Activated CD8-positive, alpha-beta T cell treated with anti-CD3 and anti-CD28 coated beads for 36 hours (primary cell): ENCODE measurements around the gene FAM9B. TPM values are rescaled to one million over a fixed set of nuclear protein-coding genes. Genes with fewer than 3 reads are reported as not detected.
A peak's percentile ranks its signal among the peaks of the same experiment; 100 is the strongest.

Experiments
- ATAC-seq: fragments of 200-7000 bp; cut with Tn5 transposase; one replicate; pipeline ENCODE4 v1.10.0; 2021; ENCODE audit warnings: mild to moderate bottlenecking, moderate library complexity
- CTCF ChIA-PET: fragments of 350-600 bp; sonication (Branson Sonifier 250); formaldehyde crosslinking; loops from one replicate; lab custom pipeline; 2021; ENCODE audit warnings: antibody characterized with exemption; lab: Charles Lee
- POLR2A ChIA-PET: fragments of 350-600 bp; sonication (Branson Sonifier 250); formaldehyde crosslinking; loops from one replicate; lab custom pipeline; 2021; ENCODE audit warnings: antibody characterized with exemption; lab: Charles Lee
- DNase-seq: peaks from one replicate; pipeline ENCODE4 v3.0.0-alpha.2; 2020
- H3K27ac Mint-ChIP-seq: one replicate; pipeline ENCODE4 v1.8.0; 2021; ENCODE audit warnings: mild to moderate bottlenecking, mixed read lengths
- H3K27me3 Mint-ChIP-seq: one replicate; pipeline ENCODE4 v1.8.0; 2021; ENCODE audit warnings: mixed read lengths
- H3K36me3 Mint-ChIP-seq: one replicate; pipeline ENCODE4 v1.8.0; 2021; ENCODE audit warnings: low read depth, mixed read lengths
- H3K4me1 Mint-ChIP-seq: one replicate; pipeline ENCODE4 v1.8.0; 2021; ENCODE audit warnings: low read depth, mixed read lengths
- H3K4me3 Mint-ChIP-seq: one replicate; pipeline ENCODE4 v1.8.0; 2021; ENCODE audit warnings: mild to moderate bottlenecking, moderate library complexity, mixed read lengths
- H3K9me3 Mint-ChIP-seq: one replicate; pipeline ENCODE4 v1.8.0; 2021; ENCODE audit warnings: mixed read lengths
- intact Hi-C: fragments of 100-400 bp; cut with micrococcal nuclease; formaldehyde crosslinking; loops from one replicate; pipeline ENCODE4 v1.10.0; 2022
- total RNA-seq, 2 experiments: library from RNA; stranded (reverse); gene quantifications; one replicate each; pipeline ENCODE4 v1.2.3, GENCODE V29; 2021
- TF ChIP-seq, protein P1 (sequence below): fragments of 200-600 bp; IDR thresholded peaks from one replicate; pipeline ENCODE4 v1.8.0; 2022; ENCODE audit warnings: antibody characterized with exemption, mild to moderate bottlenecking

FAM9B gene
- total RNA-seq, 2 experiments from 2014 or later: not detected

DNA sequence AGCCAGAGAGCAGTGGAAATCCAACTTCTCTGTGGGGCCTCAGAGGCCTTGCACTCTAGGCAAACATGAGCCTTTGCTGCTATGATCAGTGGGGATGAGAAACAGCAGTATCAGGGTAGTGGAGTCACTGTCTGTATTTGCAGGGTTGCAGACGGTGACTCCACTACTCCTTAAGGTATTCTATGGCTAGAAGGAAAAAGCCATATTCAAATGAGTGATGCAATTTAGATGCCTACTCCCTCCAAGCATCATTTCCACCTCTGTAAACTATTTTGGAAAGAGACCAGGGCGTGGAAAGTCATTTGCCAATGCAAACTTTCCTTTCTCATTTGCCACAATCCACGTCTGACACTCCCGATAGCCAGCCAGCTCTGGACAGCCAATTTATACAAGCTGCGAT is 35.6 kb upstream of the FAM9B start:
- Mint-ChIP-seq H3K4me3 (no peak overlapping the region), H3K4me1 (no peaks in the 10 kb centered on the region), H3K36me3 (no peaks in the 10 kb centered on the region), H3K27me3 (peaks cover 2% of the 10 kb centered on the region), H3K9me3 (peaks cover 5% of the 10 kb centered on the region), H3K27ac (no peak overlapping the region)
- CTCF ChIA-PET: no interaction called here
- no peak for ATAC-seq
- TF ChIP-seq, protein P1, sequence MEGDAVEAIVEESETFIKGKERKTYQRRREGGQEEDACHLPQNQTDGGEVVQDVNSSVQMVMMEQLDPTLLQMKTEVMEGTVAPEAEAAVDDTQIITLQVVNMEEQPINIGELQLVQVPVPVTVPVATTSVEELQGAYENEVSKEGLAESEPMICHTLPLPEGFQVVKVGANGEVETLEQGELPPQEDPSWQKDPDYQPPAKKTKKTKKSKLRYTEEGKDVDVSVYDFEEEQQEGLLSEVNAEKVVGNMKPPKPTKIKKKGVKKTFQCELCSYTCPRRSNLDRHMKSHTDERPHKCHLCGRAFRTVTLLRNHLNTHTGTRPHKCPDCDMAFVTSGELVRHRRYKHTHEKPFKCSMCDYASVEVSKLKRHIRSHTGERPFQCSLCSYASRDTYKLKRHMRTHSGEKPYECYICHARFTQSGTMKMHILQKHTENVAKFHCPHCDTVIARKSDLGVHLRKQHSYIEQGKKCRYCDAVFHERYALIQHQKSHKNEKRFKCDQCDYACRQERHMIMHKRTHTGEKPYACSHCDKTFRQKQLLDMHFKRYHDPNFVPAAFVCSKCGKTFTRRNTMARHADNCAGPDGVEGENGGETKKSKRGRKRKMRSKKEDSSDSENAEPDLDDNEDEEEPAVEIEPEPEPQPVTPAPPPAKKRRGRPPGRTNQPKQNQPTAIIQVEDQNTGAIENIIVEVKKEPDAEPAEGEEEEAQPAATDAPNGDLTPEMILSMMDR: no peak
- DNase-seq: no peak
- intact Hi-C loops: no loop called here
- POLR2A ChIA-PET: no interaction called here

DNA sequence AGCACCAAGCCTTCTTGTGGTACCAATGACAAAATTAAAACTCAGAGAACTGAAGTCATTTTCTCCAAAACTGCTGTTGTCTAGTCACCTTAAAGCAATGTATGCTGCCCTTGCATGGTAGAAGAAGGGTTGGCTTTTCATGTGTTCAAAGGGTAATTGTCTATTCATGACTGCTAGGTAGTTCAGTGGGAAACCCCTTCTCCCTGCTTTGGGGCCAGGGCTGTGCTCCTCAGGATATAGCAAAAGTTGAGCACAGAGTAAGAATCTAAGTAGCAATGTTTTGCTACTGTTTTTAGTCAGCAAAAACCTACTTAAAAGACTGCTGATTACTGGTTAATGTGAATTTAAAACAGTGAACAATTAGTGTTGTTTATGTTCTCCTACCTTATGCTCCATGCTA is 30.8 kb upstream of the FAM9B start:
- peak; percentile 27 for ATAC-seq
- Mint-ChIP-seq H3K27ac (no peak overlapping the region), H3K4me1 (no peaks in the 10 kb centered on the region), H3K36me3 (no peaks in the 10 kb centered on the region), H3K4me3 (no peak overlapping the region), H3K27me3 (no peaks in the 10 kb centered on the region), H3K9me3 (peaks cover 5% of the 10 kb centered on the region)
- DNase-seq: no peak
- ChIA-PET CTCF (no interaction called here), POLR2A (no interaction called here)
- intact Hi-C loops: no loop called here
- TF ChIP-seq, protein P1: no peak

DNA sequence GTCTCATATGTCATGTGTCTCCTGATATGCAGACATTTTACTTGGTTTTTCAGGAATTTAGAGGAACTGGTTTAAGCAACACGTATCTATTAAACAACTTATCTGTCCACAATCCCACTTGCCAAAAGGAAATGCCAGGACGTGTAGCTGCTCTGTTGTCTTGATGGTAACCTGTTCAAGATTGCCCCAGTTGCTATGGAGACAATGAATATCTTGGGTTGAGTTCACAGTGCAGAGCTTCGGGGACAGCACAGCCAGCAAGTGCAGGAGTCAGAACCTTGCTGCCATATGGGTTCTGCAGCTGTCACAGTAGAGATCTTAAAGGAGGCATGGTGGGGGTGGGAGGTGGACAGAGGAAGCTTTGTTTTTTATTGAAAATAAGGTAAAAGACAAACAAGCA is 28.7 kb upstream of the FAM9B start:
- no peaks in the 10 kb centered on the region for H3K4me1 Mint-ChIP-seq
- DNase-seq (no peak), ATAC-seq (no peak)
- TF ChIP-seq, protein P1: no peak
- H3K27me3 Mint-ChIP-seq: no peaks in the 10 kb centered on the region
- peaks cover 5% of the 10 kb centered on the region for H3K9me3 Mint-ChIP-seq
- H3K27ac Mint-ChIP-seq: no peak overlapping the region
- ChIA-PET CTCF (no interaction called here), POLR2A (no interaction called here)
- no peaks in the 10 kb centered on the region for H3K36me3 Mint-ChIP-seq
- intact Hi-C loops: no loop called here
- H3K4me3 Mint-ChIP-seq: no peak overlapping the region

DNA sequence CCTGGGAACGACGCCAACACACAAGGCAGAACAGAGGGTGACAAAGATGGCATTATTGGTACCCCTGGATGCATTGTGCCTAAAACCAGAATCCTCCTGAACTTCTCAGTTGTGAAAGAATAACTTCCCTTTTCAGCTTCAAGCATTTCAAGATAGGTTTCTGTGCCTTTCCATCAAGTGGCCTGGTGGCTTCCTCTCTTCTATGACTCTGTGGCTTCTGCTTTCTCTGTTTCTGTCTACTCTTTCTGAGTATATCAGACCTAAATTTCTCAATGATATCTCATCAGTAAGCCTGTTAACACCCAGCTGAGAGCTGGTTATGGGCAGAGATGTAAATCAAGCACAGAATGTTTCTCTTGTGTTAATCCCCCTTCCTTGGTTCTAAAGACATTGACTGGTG is 21.4 kb upstream of the FAM9B start:
- POLR2A ChIA-PET: no interaction called here
- peaks cover 4% of the 10 kb centered on the region for H3K4me1 Mint-ChIP-seq
- H3K4me3 Mint-ChIP-seq: no peak overlapping the region
- no peaks in the 10 kb centered on the region for H3K9me3 Mint-ChIP-seq
- TF ChIP-seq, protein P1: no peak
- H3K36me3 Mint-ChIP-seq: no peaks in the 10 kb centered on the region
- DNase-seq (no peak), ATAC-seq (no peak)
- H3K27ac Mint-ChIP-seq: no peak overlapping the region
- H3K27me3 Mint-ChIP-seq: no peaks in the 10 kb centered on the region
- CTCF ChIA-PET: no interaction called here
- intact Hi-C loops: no loop called here

DNA sequence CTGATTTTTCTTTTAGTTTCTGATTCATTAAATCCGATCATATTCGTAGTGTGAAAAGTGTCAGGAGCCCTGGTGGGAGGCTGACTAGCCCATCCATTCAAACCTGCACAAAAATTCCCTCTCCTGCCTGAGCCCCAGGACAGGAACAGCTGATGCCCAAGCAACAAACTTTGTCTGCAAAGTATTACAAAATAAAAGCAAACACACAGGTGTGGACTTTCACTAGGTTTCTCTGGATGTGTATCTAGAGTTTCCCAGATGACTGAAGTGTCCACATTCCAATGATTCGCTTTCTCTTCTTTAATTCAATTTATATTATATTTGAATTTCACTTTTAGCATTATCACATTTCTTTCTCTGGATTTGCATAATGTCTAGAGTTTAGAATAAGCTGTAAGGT is 18.2 kb upstream of the FAM9B start:
- DNase-seq (no peak), ATAC-seq (no peak)
- intact Hi-C loops: no loop called here
- Mint-ChIP-seq H3K9me3 (no peaks in the 10 kb centered on the region), H3K27me3 (no peaks in the 10 kb centered on the region), H3K4me1 (peaks cover 4% of the 10 kb centered on the region), H3K36me3 (no peaks in the 10 kb centered on the region), H3K27ac (no peak overlapping the region), H3K4me3 (no peak overlapping the region)
- POLR2A ChIA-PET: no interaction called here
- TF ChIP-seq, protein P1: no peak
- CTCF ChIA-PET: interaction anchor here (0.6 kb wide), 1 partner anchor 20 kb away, joined by 3 read pairs; no protein-coding TSS in a partner anchor
